ENCODE data around the gene IL19.

The IL19 gene

GRCh38 chr1:206801467-206801866 is 30.9 kb downstream of the IL19 start:
- DNase-seq, result no peak

- peak; percentile 23 for DNase-seq
Observed at GRCh38 chr1:206802401-206802800, 31.8 kb downstream of the IL19 start.

GRCh38 chr1:206803221-206803730 is 32.7 kb downstream of the IL19 start:
- no peak for DNase-seq

- no peak for DNase-seq
Observed at GRCh38 chr1:206804156-206804737, 33.7 kb downstream of the IL19 start.

- DNase-seq, result no peak
Observed at GRCh38 chr1:206805357-206805756, 34.8 kb downstream of the IL19 start.

GRCh38 chr1:206808615-206809014 is 38.0 kb downstream of the IL19 start:
- DNase-seq, result peak; percentile 44

GRCh38 chr1:206809504-206810084 is 39.0 kb downstream of the IL19 start:
- DNase-seq, result peak; percentile 55

GRCh38 chr1:206812471-206812870 is 41.9 kb downstream of the IL19 start:
- no peak for DNase-seq

GRCh38 chr1:206814716-206815341 is 44.3 kb downstream of the IL19 start:
- peak; percentile 49 for DNase-seq

GRCh38 chr1:206816390-206817287 is 46.1 kb downstream of the IL19 start:
- DNase-seq, result no peak

GRCh38 chr1:206821493-206821892 is 50.9 kb downstream of the IL19 start:
- DNase-seq, result no peak

- DNase-seq, result no peak
Observed at GRCh38 chr1:206823727-206824126, 53.2 kb downstream of the IL19 start.

- DNase-seq, result peak; percentile 34
Observed at GRCh38 chr1:206824331-206824730, 53.8 kb downstream of the IL19 start.

- DNase-seq, result no peak
Observed at GRCh38 chr1:206826394-206826793, 55.8 kb downstream of the IL19 start.

GRCh38 chr1:206828061-206828460 is 57.5 kb downstream of the IL19 start:
- no peak for DNase-seq

GRCh38 chr1:206828765-206829164 is 58.2 kb downstream of the IL19 start:
- no peak for DNase-seq

- DNase-seq, result no peak
Observed at GRCh38 chr1:206829282-206829681, 58.7 kb downstream of the IL19 start.

- no peak for DNase-seq
Observed at GRCh38 chr1:206829875-206830274, 59.3 kb downstream of the IL19 start.

GRCh38 chr1:206831650-206832049 is 61.1 kb downstream of the IL19 start:
- DNase-seq, result no peak

GRCh38 chr1:206832352-206832880 is 61.8 kb downstream of the IL19 start:
- DNase-seq, result no peak

GRCh38 chr1:206833106-206833680 is 62.6 kb downstream of the IL19 start:
- no peak for DNase-seq

- DNase-seq, result no peak
Observed at GRCh38 chr1:206833801-206834200, 63.2 kb downstream of the IL19 start.

GRCh38 chr1:206834217-206834616 is 63.6 kb downstream of the IL19 start:
- no peak for DNase-seq

Measured in HCEC 1CT (cell line).